NCI-H1436 treated with DMSO at 0.1 percent for 48 hours (cell line): ENCODE measurements around the gene TVP23C.
"Not testable (repeated sequence)": the region's sequence is repeated elsewhere in the genome, so short reads cannot be mapped to it uniquely, and the experiment has no call there.

Source experiments
- DNase-seq: peaks from one replicate; lab custom pipeline; 2025; lab: John Stamatoyannopoulos, UW

TVP23C gene

DNA sequence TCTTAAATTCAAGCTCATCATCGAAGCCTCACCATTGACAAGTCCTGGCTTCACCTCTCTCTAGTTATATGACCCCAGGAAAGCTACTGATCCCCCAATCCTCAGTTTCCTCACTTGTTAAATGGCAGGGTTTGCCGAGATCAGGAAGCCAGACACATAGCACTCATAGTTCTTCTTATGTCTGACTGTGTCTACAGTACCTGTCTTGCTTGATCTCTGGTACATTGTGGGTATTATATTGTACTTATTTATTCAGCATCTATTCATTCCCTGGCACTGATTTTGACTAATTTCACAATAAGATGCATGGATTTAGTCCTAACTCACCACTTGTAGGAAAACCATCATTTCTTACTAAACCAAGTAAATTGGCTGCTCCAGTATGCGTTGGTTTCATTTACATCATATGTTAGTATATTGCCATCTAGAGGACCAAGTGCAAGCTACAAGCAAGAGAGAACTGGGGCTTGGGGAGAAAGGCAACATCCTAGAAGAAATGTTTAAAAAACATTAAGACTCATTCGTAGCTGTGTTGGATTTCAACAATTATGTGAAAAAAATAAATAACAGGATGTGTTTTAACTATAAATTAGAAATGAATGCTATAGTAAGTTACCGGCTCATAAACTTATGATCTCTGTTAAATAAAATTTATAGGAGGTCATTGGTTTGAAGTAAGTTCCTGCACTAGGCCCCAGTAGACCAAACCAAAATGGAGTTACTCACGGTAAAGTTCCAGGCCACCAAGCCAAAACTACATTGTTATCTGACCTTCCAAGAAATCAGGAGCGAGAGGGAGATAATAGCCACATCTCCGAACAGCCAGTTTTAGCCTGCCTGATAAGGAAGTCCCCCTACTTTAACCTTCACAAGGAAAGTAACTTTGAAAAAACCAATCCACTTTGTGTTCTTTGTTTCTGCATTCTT lies 36.7 kb downstream of the TVP23C start:
- not testable (repeated sequence) for DNase-seq

GRCh38 chr17:15524990-15525985 lies 38.0 kb downstream of the TVP23C start:
- not testable (repeated sequence) for DNase-seq

GRCh38 chr17:15516150-15516549 lies 47.1 kb downstream of the TVP23C start:
- no peak for DNase-seq

GRCh38 chr17:15514469-15514868 lies 48.8 kb downstream of the TVP23C start:
- DNase-seq, result no peak

GRCh38 chr17:15513856-15514459 lies 49.3 kb downstream of the TVP23C start:
- DNase-seq, result no peak

GRCh38 chr17:15513058-15513791 lies 50.1 kb downstream of the TVP23C start:
- DNase-seq, result no peak

DNA sequence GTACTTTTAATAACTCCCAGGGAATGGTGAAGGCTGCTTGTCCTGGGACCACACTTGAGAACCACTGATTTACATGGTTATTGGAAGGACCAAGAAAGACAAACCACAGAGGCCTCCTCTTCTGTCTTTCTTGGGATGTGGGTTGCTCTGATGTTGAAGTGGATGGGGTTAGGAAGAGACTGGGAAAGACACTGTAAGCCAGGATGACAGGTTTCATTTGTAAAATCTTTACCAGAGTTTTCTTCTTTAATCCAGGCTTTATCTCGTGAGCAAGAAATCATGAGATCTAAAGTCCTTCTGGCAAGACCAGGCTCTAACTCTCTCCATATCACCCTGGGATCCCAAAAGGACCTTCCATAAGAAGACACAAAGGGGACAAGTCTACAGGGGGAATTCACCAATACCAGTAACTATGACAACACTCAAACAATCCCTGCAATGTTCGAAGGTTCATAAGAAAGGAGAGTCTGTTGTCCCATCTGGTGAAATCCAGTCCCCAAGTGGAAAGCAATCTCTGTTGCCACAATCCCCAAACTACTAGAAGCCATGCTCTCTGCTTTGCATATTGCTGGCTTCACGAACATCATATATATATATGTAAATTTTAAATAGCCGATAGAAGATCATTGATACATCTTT lies 51.1 kb downstream of the TVP23C start:
- no peak for DNase-seq

GRCh38 chr17:15511142-15511541 lies 52.1 kb downstream of the TVP23C start:
- no peak for DNase-seq

DNA sequence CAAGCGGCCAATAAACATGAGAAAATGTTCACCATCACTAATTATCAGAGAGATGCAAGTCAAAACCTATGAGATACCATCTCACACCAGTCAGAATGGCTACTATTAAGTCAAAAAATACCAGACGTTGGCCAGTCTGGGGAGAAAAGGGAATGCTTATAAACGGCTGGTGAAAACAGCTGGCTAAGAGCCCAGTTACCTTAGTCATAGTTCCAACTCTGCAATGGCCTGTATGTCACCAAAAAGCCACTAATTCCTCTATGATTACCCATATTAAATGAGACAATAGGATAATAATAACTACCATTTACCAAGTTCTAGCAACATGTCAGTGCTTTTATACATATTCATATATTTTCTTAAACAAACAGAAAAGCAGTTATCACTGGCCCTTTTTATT lies 52.9 kb downstream of the TVP23C start:
- no peak for DNase-seq

DNA sequence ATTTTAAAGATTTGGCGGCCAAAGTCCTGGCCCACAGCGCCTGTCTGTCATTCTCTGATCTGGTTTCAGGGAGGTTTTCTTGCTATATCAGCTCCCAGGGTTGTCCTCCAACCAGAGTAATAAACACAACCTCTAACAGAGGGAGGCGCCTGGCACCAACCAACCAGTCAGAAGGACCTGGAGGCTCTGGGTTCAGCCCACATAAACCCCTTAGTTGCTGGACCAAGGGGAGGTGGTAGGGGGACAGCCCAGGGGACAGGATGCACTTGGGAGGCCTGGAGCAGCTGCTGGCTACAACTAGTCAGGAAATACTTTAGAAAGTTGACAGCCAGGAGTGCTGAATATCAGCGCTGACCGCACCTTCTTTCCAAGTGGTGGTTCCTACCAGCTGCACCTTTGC lies 54.2 kb downstream of the TVP23C start:
- no peak for DNase-seq

- DNase-seq, result no peak
Observed at GRCh38 chr17:15508466-15508865, 54.8 kb downstream of the TVP23C start.

- DNase-seq, result no peak
Observed at GRCh38 chr17:15507896-15508295, 55.4 kb downstream of the TVP23C start.

DNA sequence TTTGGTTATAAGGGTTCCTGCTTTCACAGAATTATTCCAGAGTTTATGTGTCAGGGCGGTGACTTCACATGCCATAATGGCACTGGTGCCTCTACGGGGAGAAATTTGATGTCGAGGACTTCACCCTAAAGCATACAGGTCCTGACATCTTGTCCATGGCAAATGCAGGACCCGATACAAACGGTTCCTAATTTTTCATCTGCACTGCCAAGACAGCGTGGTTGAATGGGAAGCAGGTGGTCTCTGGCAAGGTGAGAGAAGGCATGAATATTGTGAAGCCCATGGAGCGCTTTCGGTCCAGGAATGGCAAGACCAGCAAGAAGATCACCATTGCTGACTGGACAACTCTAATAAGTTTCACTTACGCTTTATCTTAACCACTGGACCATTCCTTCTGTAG lies 56.3 kb downstream of the TVP23C start:
- no peak for DNase-seq

DNA sequence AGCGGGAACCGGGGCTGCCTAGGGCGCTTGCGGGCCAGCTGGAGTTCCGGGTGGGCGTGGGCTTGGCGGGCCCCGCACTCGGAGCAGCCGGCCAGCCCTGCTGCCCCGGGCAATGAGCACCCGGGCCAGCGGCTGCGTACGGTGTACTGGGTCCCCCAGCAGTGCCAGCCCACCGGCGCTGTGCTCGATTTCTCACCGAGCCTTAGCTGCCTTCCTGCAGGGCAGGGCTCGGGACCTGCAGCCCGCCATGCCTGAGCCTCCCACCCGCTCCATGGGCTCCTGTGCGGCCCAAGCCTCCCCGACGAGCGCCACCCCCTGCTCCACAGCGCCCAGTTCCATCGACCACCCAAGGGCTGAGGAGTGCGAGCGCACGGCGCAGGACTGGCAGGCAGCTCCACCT lies 57.6 kb downstream of the TVP23C start:
- not testable (repeated sequence) for DNase-seq

DNA sequence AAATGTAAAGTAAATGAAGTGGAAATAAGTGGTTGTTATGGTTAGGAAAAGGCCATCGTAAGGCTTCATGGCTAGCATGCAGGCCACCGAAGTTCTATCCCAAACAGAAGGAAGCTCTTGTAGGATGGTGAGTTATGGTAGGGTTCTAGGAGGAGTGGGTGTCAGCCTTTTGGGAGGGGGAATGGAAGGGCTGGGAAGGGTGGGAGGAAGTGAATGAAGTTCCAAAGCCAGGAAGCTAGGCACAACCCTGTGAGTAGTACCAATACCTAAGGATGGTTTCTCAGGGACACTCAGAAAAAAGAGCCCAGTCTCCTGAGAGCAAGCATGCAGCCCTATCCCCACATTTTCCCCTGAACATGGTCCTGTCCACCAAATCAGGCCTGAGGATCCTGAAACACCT lies 59.6 kb downstream of the TVP23C start:
- no peak for DNase-seq

DNA sequence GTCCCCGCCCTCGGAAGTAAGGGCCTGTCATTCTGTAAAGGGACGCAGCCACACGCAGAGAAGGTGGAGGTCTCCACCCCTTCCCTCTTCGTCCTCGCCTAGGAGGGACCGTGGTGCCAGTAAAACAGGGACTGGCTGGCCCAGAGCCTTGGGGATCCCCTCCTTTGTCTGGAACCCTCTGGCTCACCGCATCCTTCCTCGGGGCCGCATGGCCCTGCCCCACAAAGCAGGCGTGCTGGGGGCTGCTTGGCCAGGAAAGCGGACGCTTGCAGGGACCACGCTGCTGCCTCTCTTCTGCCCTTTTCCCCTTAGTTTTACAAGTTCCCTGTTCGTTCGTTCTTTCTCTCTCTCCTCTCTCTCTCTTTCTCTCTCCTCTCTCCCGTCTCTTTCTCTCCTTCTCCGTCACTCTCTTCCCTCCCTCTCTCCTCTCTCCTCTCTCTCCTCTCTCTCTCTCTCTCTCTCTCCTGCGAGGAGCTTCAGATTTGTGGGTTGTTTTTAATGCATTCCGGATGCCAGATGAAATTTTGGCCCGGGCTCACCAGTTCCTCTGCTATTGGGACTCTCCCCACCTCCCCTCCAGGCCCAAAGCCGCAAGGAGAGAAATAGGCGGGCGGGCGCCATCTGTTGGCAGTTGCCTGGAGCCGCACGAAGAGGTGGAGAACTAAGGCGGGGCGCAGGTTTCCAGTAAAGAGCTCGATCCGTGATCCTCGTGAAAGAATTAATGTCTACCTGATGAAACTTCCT lies 60.7 kb downstream of the TVP23C start:
- no peak for DNase-seq

DNA sequence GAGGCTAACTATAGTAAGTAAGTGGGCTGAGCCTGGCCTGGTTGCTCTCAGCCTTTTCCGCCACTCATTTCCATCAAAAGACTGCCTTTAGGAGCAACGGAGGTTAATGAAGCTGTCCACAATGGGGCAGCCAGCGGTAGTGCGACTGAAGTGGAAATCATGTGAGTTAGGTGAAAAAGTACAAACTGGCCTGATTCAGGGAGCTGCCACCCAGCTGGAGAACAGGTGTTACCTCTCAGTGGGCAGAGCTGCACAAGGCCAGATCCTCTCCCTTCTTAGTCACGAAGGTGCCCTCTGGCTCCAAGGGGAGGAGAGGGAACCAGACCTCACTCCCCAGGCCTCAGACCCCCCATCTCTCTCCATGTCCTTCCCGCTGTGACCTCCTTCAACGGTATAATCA lies 61.5 kb downstream of the TVP23C start:
- DNase-seq, result no peak

- DNase-seq, result no peak
Observed at GRCh38 chr17:15501282-15501681, 62.0 kb downstream of the TVP23C start.

DNA sequence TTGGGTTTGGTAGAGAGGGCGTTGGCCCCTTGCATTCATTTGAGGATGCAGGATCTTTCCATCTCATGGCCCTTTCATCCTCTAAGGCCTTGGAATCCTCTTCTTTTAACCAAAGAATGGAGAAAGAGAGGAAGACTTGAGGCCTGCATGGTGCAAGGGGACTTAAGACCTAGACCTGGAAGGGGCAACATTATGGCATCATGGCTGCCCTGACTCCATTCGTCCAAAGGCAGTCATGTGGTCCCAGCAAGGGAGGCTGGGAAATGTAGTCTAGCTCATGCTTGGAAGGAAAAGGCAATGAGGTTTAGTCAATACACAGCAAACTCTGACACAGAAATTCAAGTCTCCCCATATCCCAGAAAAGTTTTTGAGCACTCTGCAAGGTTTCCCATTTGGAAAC lies 65.2 kb downstream of the TVP23C start:
- DNase-seq, result no peak
